Panc1 (cell line): Measurements from ENCODE around the gene PADI1. TPM values are rescaled to one million over a fixed set of nuclear protein-coding genes. Genes with fewer than 3 reads are reported as not detected.

ENCODE experiments used
- ATAC-seq: fragments of 200-7000 bp; cut with Tn5 transposase; 2 replicates; pipeline ENCODE4 v1.9.1; 2020; ENCODE audit warnings: mild to moderate bottlenecking, moderate library complexity
- BruUV-seq: library from RNA; stranded (reverse); fragments of 400-500 nt; replicated peaks from 2 replicates; lab custom pipeline; 2021; lab: Mats Ljungman, UMichigan
- CTCF ChIA-PET: fragments of 300-600 bp; sonication (Branson Sonifier 250); formaldehyde crosslinking; loops from one replicate; lab custom pipeline; 2022; ENCODE audit warnings: antibody characterized with exemption; lab: Charles Lee
- POLR2A ChIA-PET: fragments of 300-600 bp; sonication (Branson Sonifier 250); formaldehyde crosslinking; loops from one replicate; lab custom pipeline; 2022; ENCODE audit warnings: antibody characterized with exemption; lab: Charles Lee
- DNase-seq: peaks from one replicate; pipeline ENCODE4 v3.0.0-alpha.2; 2010; ENCODE audit warnings: low read depth, low spot score
- H3K27ac ChIP-seq: 2 replicates; pipeline ENCODE4 v1.5.1; 2011; ENCODE audit warnings: mild to moderate bottlenecking, low read length, inconsistent platforms
- H3K27me3 ChIP-seq: fragments of 200-500 bp; sonication (Bioruptor generic); 2 replicates; pipeline ENCODE4 v1.6.0; 2014; ENCODE audit warnings: low read length, inconsistent platforms; ENCODE audit not compliant: control insufficient read depth, insufficient read depth
- H3K36me3 ChIP-seq: fragments of 200-500 bp; sonication (Bioruptor generic); 2 replicates; pipeline ENCODE4 v1.5.1; 2014; ENCODE audit warnings: inconsistent platforms, mild to moderate bottlenecking, low read length, moderate library complexity; ENCODE audit not compliant: control insufficient read depth, insufficient read depth
- H3K4me1 ChIP-seq: 2 replicates; pipeline ENCODE4 v1.5.1; 2011; ENCODE audit warnings: inconsistent platforms, mild to moderate bottlenecking, low read length, moderate library complexity; ENCODE audit not compliant: control insufficient read depth, insufficient read depth
- H3K4me3 ChIP-seq, 2 experiments: 2 replicates each; pipeline ENCODE4 v1.5.1; 2011 to 2012; ENCODE audit warnings: low read depth in 2 of 2, low read length in 2 of 2, mild to moderate bottlenecking in 2 of 2, inconsistent platforms in 1 of 2, moderate library complexity in 1 of 2
- H3K9me3 ChIP-seq: fragments of 200-500 bp; sonication (Bioruptor generic); 2 replicates; pipeline ENCODE4 v1.5.1; 2014; ENCODE audit warnings: low read depth, mild to moderate bottlenecking, inconsistent platforms, low read length, moderate library complexity; ENCODE audit not compliant: control insufficient read depth, insufficient read depth
- CTCF ChIP-seq: fragments of 450-650 bp; IDR thresholded peaks from 2 replicates; pipeline ENCODE4 v1.5.1; 2017; ENCODE audit warnings: mild to moderate bottlenecking
- POLR2AphosphoS5 ChIP-seq: IDR thresholded peaks from 2 replicates; pipeline ENCODE4 v1.6.1; 2012; ENCODE audit warnings: mild to moderate bottlenecking, low read depth, low read length, moderate library complexity
- REST ChIP-seq, 2 experiments: IDR thresholded peaks; 2 replicates each; pipeline ENCODE4 v1.6.1; 2011 to 2012; ENCODE audit warnings: low read depth in 2 of 2, control low read depth in 1 of 2, low read length in 1 of 2, mild to moderate bottlenecking in 1 of 2, moderate library complexity in 1 of 2; ENCODE audit not compliant: insufficient read depth in 1 of 2
- SIN3A ChIP-seq: IDR thresholded peaks from 2 replicates; pipeline ENCODE4 v1.6.1; 2012; ENCODE audit warnings: low read depth, mild to moderate bottlenecking, low read length, moderate library complexity, borderline replicate concordance; ENCODE audit not compliant: insufficient read depth
- TCF7L2 ChIP-seq: IDR thresholded peaks from 2 replicates; pipeline ENCODE4 v1.6.1; 2011; ENCODE audit warnings: mild to moderate bottlenecking, low read depth, low read length, inconsistent platforms
- in situ Hi-C: cut with HindIII; loops from 2 replicates; pipeline ENCODE4 v1.10.0; 2016; ENCODE audit warnings: low sequenced_read_pairs, low pct_unique_long_range_greater_than_20kb
- intact Hi-C: fragments of 100-400 bp; cut with micrococcal nuclease; formaldehyde crosslinking; loops from one replicate; pipeline ENCODE4 v1.10.0; 2022; ENCODE audit not compliant: unreplicated experiment
- total RNA-seq: library from RNA; stranded (reverse); gene quantifications from one replicate; pipeline ENCODE4 v1.2.1, GENCODE V29; 2021; ENCODE audit not compliant: unreplicated experiment

Gene PADI1
- total RNA-seq, 1 experiment from 2014 or later, result 2.3 TPM

- no peaks in the 10 kb centered on the region for H3K36me3 ChIP-seq
- intact Hi-C loops, result no loop called here
- no TSS peak for BruUV-seq
- H3K9me3 ChIP-seq, result no peaks in the 10 kb centered on the region
- TF ChIP-seq POLR2AphosphoS5 (no peak), SIN3A (no peak), REST (IDR thresholded peaks at IDR 0.05; ENCODE audit: insufficient read depth in 1 of 2, low read depth in 2 of 2, low read length in 1 of 2) (no peak), CTCF (no peak), TCF7L2 (no peak)
- DNase-seq, result no peak
- in situ Hi-C loops, result no loop called here
- H3K27ac ChIP-seq, result peak overlapping the region; percentile 96
- H3K4me1 ChIP-seq, result peaks cover 67% of the 10 kb centered on the region
- CTCF ChIA-PET, result no interaction called here
- H3K27me3 ChIP-seq, result no peaks in the 10 kb centered on the region
- POLR2A ChIA-PET, result interaction anchor here (0.9 kb wide), 1 partner anchor 618 kb away, joined by 8 read pairs; no protein-coding TSS in a partner anchor
- no peak; the same call in 1 of the 2 replicates for ATAC-seq
- H3K4me3 ChIP-seq, result no peak overlapping the region
Measured at GRCh38 chr1:17229379-17229778, 24.5 kb downstream of the PADI1 start.

- BruUV-seq, result no TSS peak
- in situ Hi-C loops, result no loop called here
- POLR2A ChIA-PET, result no interaction called here
- no peaks in the 10 kb centered on the region for H3K27me3 ChIP-seq
- H3K27ac ChIP-seq, result peak overlapping the region; percentile 96
- no peak overlapping the region for H3K4me3 ChIP-seq
- ATAC-seq (no peak), DNase-seq (no peak)
- CTCF ChIA-PET, result no interaction called here
- no peak for TF ChIP-seq TCF7L2
- TF ChIP-seq POLR2AphosphoS5, result no peak
- TF ChIP-seq SIN3A, result no peak
- no peak for TF ChIP-seq CTCF
- no peak for TF ChIP-seq REST (IDR thresholded peaks at IDR 0.05; ENCODE audit: insufficient read depth in 1 of 2, low read depth in 2 of 2, low read length in 1 of 2)
- H3K9me3 ChIP-seq, result no peaks in the 10 kb centered on the region
- intact Hi-C loops, result loop anchor here (2.0 to 10.0 kb wide), 2 partner anchors 43 to 175 kb away; no protein-coding TSS in a partner anchor
- H3K36me3 ChIP-seq, result no peaks in the 10 kb centered on the region
- peaks cover 70% of the 10 kb centered on the region for H3K4me1 ChIP-seq
Measured at GRCh38 chr1:17230106-17230505, 25.2 kb downstream of the PADI1 start.
